ENCODE data around the gene SPAG16.

DNA sequence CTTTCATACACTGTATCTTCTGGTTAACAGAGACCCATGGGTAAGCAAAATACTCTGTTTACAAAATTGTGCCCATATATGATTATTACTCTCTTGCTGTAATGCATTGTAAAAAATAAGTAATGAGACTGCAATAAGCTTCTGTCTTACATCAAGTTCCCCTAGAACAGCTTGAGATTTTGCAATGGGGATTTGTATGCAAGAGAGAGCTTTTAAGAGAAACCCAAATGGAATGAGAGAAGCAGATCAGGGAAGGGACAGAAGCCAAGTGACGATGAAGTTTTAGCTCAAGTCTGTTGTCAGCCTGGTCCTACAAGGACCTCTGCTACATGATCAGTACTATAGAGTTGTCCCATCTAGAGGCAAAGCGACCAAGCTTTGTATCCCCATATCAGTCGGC, 908.4 kb downstream of the SPAG16 start:
- TF ChIP-seq ZNF112 (tag by site-specific recombination; IDR thresholded peaks at IDR 0.05), result no peak
- TF ChIP-seq, protein P1, sequence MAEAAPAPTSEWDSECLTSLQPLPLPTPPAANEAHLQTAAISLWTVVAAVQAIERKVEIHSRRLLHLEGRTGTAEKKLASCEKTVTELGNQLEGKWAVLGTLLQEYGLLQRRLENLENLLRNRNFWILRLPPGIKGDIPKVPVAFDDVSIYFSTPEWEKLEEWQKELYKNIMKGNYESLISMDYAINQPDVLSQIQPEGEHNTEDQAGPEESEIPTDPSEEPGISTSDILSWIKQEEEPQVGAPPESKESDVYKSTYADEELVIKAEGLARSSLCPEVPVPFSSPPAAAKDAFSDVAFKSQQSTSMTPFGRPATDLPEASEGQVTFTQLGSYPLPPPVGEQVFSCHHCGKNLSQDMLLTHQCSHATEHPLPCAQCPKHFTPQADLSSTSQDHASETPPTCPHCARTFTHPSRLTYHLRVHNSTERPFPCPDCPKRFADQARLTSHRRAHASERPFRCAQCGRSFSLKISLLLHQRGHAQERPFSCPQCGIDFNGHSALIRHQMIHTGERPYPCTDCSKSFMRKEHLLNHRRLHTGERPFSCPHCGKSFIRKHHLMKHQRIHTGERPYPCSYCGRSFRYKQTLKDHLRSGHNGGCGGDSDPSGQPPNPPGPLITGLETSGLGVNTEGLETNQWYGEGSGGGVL (tag by site-specific recombination; IDR thresholded peaks at IDR 0.05), result no peak
- TF ChIP-seq, protein P2, sequence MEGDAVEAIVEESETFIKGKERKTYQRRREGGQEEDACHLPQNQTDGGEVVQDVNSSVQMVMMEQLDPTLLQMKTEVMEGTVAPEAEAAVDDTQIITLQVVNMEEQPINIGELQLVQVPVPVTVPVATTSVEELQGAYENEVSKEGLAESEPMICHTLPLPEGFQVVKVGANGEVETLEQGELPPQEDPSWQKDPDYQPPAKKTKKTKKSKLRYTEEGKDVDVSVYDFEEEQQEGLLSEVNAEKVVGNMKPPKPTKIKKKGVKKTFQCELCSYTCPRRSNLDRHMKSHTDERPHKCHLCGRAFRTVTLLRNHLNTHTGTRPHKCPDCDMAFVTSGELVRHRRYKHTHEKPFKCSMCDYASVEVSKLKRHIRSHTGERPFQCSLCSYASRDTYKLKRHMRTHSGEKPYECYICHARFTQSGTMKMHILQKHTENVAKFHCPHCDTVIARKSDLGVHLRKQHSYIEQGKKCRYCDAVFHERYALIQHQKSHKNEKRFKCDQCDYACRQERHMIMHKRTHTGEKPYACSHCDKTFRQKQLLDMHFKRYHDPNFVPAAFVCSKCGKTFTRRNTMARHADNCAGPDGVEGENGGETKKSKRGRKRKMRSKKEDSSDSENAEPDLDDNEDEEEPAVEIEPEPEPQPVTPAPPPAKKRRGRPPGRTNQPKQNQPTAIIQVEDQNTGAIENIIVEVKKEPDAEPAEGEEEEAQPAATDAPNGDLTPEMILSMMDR (tag by site-specific recombination; IDR thresholded peaks at IDR 0.05), result no peak
- TF ChIP-seq, protein P3, sequence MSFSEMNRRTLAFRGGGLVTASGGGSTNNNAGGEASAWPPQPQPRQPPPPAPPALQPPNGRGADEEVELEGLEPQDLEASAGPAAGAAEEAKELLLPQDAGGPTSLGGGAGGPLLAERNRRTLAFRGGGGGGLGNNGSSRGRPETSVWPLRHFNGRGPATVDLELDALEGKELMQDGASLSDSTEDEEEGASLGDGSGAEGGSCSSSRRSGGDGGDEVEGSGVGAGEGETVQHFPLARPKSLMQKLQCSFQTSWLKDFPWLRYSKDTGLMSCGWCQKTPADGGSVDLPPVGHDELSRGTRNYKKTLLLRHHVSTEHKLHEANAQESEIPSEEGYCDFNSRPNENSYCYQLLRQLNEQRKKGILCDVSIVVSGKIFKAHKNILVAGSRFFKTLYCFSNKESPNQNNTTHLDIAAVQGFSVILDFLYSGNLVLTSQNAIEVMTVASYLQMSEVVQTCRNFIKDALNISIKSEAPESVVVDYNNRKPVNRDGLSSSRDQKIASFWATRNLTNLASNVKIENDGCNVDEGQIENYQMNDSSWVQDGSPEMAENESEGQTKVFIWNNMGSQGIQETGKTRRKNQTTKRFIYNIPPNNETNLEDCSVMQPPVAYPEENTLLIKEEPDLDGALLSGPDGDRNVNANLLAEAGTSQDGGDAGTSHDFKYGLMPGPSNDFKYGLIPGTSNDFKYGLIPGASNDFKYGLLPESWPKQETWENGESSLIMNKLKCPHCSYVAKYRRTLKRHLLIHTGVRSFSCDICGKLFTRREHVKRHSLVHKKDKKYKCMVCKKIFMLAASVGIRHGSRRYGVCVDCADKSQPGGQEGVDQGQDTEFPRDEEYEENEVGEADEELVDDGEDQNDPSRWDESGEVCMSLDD (tag by site-specific recombination; IDR thresholded peaks at IDR 0.05), result no peak
